GM21576 (cell line): ENCODE data around the gene RSL1D1.
"Not testable (repeated sequence)": the region's sequence is repeated elsewhere in the genome, so short reads cannot be mapped to it uniquely, and the experiment has no call there.

Experiments
- ATAC-seq: cut with Tn5 transposase; IDR thresholded peaks from one replicate; pipeline ENCODE4 v1.9.1; 2021; ENCODE audit warnings: mild to moderate bottlenecking, moderate library complexity; ENCODE audit not compliant: unreplicated experiment

The RSL1D1 gene

GRCh38 chr16:11799509-11800381, 51.6 kb downstream of the RSL1D1 start:
- ATAC-seq: no peak

GRCh38 chr16:11799017-11799381, 52.3 kb downstream of the RSL1D1 start:
- no peak for ATAC-seq

- no peak for ATAC-seq
These were observed 53.4 kb downstream of the RSL1D1 start for GRCh38 chr16:11797957-11798299.

GRCh38 chr16:11797166-11797956, 54.0 kb downstream of the RSL1D1 start, which contains the start of gene ZC3H7A:
TSS of gene ZC3H7A (minus strand) at chr16:11797258. CDS start at chr16:11782354, 14,904 bp downstream.
- peak; percentile 87 for ATAC-seq

- ATAC-seq: no peak
These were observed 54.8 kb downstream of the RSL1D1 start for GRCh38 chr16:11796227-11797165.

- no peak for ATAC-seq
These were observed 55.5 kb downstream of the RSL1D1 start for GRCh38 chr16:11795887-11796226.

GRCh38 chr16:11794996-11795886, 56.1 kb downstream of the RSL1D1 start:
- ATAC-seq: no peak

- no peak for ATAC-seq
These were observed 56.9 kb downstream of the RSL1D1 start for GRCh38 chr16:11794447-11794846.

GRCh38 chr16:11793840-11794239, 57.5 kb downstream of the RSL1D1 start:
- ATAC-seq: no peak

GRCh38 chr16:11792410-11793241, 58.7 kb downstream of the RSL1D1 start:
- ATAC-seq: no peak

GRCh38 chr16:11791144-11791828, 60.1 kb downstream of the RSL1D1 start:
- no peak for ATAC-seq

- no peak for ATAC-seq
These were observed 62.4 kb downstream of the RSL1D1 start for GRCh38 chr16:11788914-11789313.

- not testable (repeated sequence) for ATAC-seq
These were observed 66.3 kb downstream of the RSL1D1 start for GRCh38 chr16:11784980-11785599.

- ATAC-seq: not testable (repeated sequence)
These were observed 67.0 kb downstream of the RSL1D1 start for GRCh38 chr16:11784381-11784780.

- ATAC-seq: peak; percentile 4
These were observed 67.3 kb downstream of the RSL1D1 start for GRCh38 chr16:11784038-11784369.
